ENCODE data around the gene RBFOX2.
A peak's percentile ranks its signal among the peaks of the same experiment; 100 is the strongest.
"Not testable (repeated sequence)": the region's sequence is repeated elsewhere in the genome, so short reads cannot be mapped to it uniquely, and the experiment has no call there.

The RBFOX2 gene

DNA sequence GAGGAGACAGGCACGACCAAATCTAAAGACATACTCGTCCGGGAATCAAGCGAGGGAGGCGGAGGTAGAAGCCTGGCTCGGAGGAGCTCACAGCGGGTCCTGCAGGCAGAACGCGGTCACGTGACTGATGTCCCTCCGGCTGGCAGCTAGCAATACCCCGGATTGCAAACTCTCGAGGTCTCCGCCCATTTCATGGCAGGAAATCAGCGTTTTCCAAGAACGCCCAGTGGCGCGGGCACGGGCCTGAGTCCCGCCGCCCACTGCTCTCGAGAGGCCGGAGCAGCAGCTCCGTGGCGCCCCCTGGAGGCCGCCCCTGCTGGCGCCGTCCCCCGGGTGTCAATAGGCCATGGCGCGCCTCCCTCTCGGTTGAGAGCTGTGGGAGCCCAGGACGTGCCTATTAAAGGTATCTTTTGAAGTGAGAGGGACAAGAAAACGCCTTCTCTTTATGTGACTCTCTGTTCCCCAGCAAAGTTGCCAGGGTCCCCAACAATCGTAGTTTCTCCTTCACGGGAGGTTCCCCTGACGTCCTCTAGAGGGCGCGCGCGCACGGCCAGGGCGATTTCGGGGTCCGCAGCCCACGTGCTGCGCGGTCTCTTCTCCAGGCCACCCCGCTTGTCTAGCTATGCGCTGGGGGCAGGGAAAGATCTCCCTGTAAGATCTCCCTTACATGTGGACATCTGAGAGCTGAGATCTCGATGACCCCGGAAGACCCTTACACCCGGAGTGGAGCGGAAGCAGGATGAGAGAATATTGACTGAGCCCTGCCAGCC is 37.3 kb upstream of the RBFOX2 start:
- Histone ChIP-seq H3K27ac (ENCODE audit: low read depth, low read length) (peak overlapping the region; percentile 67), H3K27me3 (ENCODE audit: control insufficient read depth in 1 of 2, insufficient read depth in 2 of 2, low read length in 2 of 2) (no peaks in the 10 kb centered on the region), H3K9me3 (ENCODE audit: control insufficient read depth in 1 of 2, low read length in 2 of 2) (no peaks in the 10 kb centered on the region), H3K9ac (ENCODE audit: low read depth in 1 of 2, low read length in 2 of 2) (peak overlapping the region; percentile 65 to 79), H3K36me3 (ENCODE audit: control insufficient read depth in 1 of 2, insufficient read depth in 2 of 2, low read length in 2 of 2) (no peaks in the 10 kb centered on the region), H3K4me3 (ENCODE audit: low read depth in 1 of 2, low read length in 2 of 2) (peak overlapping the region; percentile 66 to 82), H3K4me1 (ENCODE audit: control insufficient read depth in 1 of 2, insufficient read depth in 2 of 2, low read length in 2 of 2) (peaks cover 11 to 12% of the 10 kb centered on the region in 2 donors)

DNA sequence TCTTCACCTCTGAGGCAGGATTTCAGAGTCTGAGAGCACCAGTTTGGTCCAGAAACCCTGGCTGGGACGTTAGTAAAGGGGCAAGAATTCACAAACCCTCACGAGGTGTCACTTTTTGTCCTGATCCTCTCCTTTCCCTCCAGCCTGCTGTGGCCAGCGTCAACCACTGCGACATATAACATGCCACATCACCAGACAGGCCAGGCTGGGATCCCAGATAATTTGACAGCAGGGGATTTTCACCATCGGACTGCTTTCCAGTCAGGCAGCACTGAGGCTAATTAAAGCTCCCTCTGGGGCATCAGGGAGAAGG is 36.8 kb upstream of the RBFOX2 start:
- H3K4me3 ChIP-seq (ENCODE audit: low read depth in 1 of 2, low read length in 2 of 2): peak overlapping the region; percentile 66 to 82
- H3K27ac ChIP-seq (ENCODE audit: low read depth, low read length): peak overlapping the region; percentile 5
- H3K9me3 ChIP-seq (ENCODE audit: control insufficient read depth in 1 of 2, low read length in 2 of 2): no peaks in the 10 kb centered on the region
- peaks cover 11 to 12% of the 10 kb centered on the region in 2 donors for H3K4me1 ChIP-seq (ENCODE audit: control insufficient read depth in 1 of 2, insufficient read depth in 2 of 2, low read length in 2 of 2)
- no peaks in the 10 kb centered on the region for H3K36me3 ChIP-seq (ENCODE audit: control insufficient read depth in 1 of 2, insufficient read depth in 2 of 2, low read length in 2 of 2)
- peak overlapping the region; percentile 65 to 79 for H3K9ac ChIP-seq (ENCODE audit: low read depth in 1 of 2, low read length in 2 of 2)
- H3K27me3 ChIP-seq (ENCODE audit: control insufficient read depth in 1 of 2, insufficient read depth in 2 of 2, low read length in 2 of 2): no peaks in the 10 kb centered on the region

DNA sequence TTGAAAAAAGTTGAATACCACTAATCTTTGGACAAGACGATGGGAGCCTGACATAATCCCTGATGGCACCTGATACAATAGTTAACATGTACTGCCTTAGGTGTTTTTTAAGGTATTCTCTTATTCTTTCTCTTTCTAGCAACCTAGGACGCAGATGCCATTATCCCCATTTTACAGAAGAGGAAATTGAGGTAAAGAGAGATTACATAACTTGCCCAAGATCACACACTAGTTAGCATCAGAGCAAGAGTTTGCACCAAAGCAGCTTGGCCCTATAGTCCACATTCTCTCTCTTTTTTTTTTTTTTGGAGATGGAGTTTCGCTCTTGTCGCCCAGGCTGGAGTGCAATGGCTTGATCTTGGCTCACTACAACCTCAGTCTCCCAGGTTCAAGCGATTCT is 35.7 kb upstream of the RBFOX2 start:
- Histone ChIP-seq H3K4me3 (ENCODE audit: low read depth in 1 of 2, low read length in 2 of 2) (no peak overlapping the region), H3K36me3 (ENCODE audit: control insufficient read depth in 1 of 2, insufficient read depth in 2 of 2, low read length in 2 of 2) (no peaks in the 10 kb centered on the region), H3K27me3 (ENCODE audit: control insufficient read depth in 1 of 2, insufficient read depth in 2 of 2, low read length in 2 of 2) (no peaks in the 10 kb centered on the region), H3K27ac (ENCODE audit: low read depth, low read length) (no peak overlapping the region), H3K4me1 (ENCODE audit: control insufficient read depth in 1 of 2, insufficient read depth in 2 of 2, low read length in 2 of 2) (peaks cover 11 to 12% of the 10 kb centered on the region in 2 donors), H3K9ac (ENCODE audit: low read depth in 1 of 2, low read length in 2 of 2) (no peak overlapping the region), H3K9me3 (ENCODE audit: control insufficient read depth in 1 of 2, low read length in 2 of 2) (no peaks in the 10 kb centered on the region)

DNA sequence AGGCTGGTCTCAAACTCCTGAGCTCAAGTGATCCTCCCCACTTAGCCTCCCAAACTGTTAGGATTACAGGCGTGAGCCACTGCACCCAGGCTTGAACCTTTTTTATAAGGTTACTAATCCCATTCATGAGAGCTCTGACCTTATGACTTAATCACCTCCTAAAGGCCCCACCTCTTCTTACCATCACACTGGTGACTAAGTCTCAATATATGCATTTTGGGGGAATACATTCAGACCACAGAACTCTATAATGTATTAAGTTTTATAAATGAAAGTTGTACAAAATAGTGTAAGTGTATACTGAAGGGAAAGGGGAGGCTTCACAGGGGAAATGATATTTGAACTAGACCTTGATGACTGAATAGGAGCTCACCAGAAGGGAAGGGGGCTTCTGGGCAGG is 28.4 kb upstream of the RBFOX2 start:
- Histone ChIP-seq H3K4me3 (ENCODE audit: low read depth in 1 of 2, low read length in 2 of 2) (no peak overlapping the region), H3K9me3 (ENCODE audit: control insufficient read depth in 1 of 2, low read length in 2 of 2) (no peaks in the 10 kb centered on the region), H3K27me3 (ENCODE audit: control insufficient read depth in 1 of 2, insufficient read depth in 2 of 2, low read length in 2 of 2) (no peaks in the 10 kb centered on the region), H3K27ac (ENCODE audit: low read depth, low read length) (no peak overlapping the region), H3K4me1 (ENCODE audit: control insufficient read depth in 1 of 2, insufficient read depth in 2 of 2, low read length in 2 of 2) (no peaks in the 10 kb centered on the region), H3K36me3 (ENCODE audit: control insufficient read depth in 1 of 2, insufficient read depth in 2 of 2, low read length in 2 of 2) (no peaks in the 10 kb centered on the region), H3K9ac (ENCODE audit: low read depth in 1 of 2, low read length in 2 of 2) (no peak overlapping the region)

DNA sequence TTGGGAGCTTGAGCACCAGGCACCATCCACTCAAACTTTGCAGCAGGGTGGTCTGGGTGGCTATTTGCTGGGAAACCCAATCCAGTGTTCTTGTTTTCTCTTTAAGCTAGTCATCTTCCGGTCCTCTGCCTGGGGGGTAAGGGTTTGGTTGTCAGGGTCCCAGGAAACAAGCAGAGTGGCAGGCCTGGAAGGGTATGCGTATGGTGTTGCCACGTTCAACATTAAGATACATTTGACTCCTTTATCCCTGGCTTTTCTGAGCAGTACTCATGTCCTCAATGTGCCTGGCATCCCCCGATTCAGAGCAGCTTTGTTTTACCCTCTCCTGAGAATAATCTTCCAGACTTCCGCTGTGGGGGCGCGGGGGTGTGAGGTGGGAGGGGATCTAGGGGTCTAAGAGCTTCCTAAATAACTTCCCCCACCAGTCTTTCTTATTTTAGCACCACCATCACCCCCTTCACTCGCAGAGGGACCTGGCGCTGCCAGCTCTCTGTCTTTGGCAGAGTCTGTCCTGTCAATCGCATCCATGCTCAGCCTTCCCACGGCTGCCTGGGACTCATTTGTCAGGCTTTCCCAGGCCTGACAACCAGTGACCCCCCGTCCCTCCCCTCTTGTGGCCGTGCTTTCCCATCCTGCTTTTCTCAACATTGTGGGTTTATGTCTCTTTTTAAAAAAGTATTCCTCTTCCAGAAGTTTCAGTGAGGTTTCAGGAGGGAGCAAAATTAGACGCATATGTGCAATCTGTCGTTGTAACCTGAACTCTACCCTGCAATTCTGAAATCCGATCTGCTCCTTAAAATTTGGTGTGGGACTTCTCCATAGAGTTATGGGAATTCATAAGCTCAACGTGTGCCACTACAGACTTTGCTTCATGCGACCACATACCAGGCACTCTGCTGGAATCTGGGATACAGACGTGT is 27.0 kb upstream of the RBFOX2 start:
- Histone ChIP-seq H3K4me1 (ENCODE audit: control insufficient read depth in 1 of 2, insufficient read depth in 2 of 2, low read length in 2 of 2) (no peaks in the 10 kb centered on the region), H3K9me3 (ENCODE audit: control insufficient read depth in 1 of 2, low read length in 2 of 2) (no peaks in the 10 kb centered on the region), H3K4me3 (ENCODE audit: low read depth in 1 of 2, low read length in 2 of 2) (no peak overlapping the region), H3K9ac (ENCODE audit: low read depth in 1 of 2, low read length in 2 of 2) (no peak overlapping the region), H3K36me3 (ENCODE audit: control insufficient read depth in 1 of 2, insufficient read depth in 2 of 2, low read length in 2 of 2) (no peaks in the 10 kb centered on the region), H3K27ac (ENCODE audit: low read depth, low read length) (no peak overlapping the region), H3K27me3 (ENCODE audit: control insufficient read depth in 1 of 2, insufficient read depth in 2 of 2, low read length in 2 of 2) (no peaks in the 10 kb centered on the region)

DNA sequence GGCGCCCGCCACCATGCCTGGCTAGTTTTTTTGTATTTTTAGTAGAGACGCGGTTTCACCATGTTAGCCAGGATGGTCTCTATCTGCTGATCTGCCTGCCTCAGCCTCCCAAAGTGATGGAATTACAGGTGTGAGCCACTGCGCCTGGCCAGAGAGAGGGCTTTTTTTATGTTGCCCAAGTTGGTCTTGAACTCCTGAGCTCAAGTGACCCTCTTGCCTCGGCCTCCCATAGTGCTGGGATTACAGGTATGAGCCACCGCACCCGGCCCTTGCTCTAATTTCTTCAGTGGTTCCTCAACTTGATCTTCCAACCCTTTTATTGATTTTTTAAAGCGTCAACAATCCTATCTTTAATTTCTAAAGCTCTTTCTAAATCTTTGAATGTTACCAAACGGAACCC is 25.8 kb upstream of the RBFOX2 start:
- H3K36me3 ChIP-seq (ENCODE audit: control insufficient read depth in 1 of 2, insufficient read depth in 2 of 2, low read length in 2 of 2): not testable (repeated sequence)

DNA sequence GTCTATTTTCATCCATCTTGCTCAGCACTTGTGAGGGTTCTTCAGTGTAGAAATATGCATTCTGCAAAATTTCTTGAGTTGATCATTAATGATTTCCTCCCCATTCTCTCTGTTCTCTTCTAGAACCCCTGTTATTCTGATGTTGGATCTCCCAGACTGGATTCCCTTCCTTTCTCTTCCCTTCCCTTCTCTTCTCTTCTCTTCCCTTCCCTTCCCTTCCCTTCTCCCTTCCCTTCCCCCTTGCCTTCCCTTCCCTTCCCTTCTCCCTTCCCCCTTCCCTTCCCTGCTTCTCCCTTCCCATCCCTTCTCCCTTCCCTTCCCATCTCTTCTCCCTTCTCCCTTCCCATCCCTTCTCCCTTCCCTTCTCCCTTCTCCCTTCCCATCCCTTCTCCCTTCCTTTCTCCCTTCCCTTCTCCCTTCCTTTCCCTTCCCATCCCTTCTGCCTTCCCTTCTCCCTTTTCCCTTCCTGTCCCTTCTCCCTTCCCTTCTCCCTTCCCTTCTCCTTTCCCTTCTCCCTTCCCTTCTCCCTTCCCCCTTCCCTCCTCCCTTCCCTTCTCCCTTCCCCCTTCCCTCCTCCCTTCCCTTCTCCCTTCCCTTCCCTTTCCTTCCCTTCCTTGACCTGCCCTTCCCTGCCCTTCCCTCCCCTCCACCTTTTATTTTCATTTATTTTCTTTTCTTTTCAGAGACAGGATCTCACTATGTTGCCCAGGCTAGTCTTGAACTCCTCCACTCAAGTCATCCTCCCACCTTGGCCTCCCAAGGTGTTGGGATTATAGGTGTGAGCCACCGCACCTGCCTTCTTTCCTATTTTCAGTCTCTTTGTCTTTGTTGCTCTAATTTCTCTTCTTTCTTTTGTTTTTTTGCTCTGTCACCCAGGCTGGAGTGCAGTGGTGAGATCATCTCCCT is 24.9 kb upstream of the RBFOX2 start:
- Histone ChIP-seq H3K4me1 (ENCODE audit: control insufficient read depth in 1 of 2, insufficient read depth in 2 of 2, low read length in 2 of 2) (no peaks in the 10 kb centered on the region), H3K9ac (ENCODE audit: low read depth in 1 of 2, low read length in 2 of 2) (no peak overlapping the region), H3K27ac (ENCODE audit: low read depth, low read length) (no peak overlapping the region), H3K4me3 (ENCODE audit: low read depth in 1 of 2, low read length in 2 of 2) (no peak overlapping the region), H3K27me3 (ENCODE audit: control insufficient read depth in 1 of 2, insufficient read depth in 2 of 2, low read length in 2 of 2) (no peaks in the 10 kb centered on the region), H3K9me3 (ENCODE audit: control insufficient read depth in 1 of 2, low read length in 2 of 2) (no peaks in the 10 kb centered on the region), H3K36me3 (ENCODE audit: control insufficient read depth in 1 of 2, insufficient read depth in 2 of 2, low read length in 2 of 2) (no peaks in the 10 kb centered on the region)

More for the DNA sequence above, 25.8 kb upstream of the RBFOX2 start:
- not testable (repeated sequence) for H3K27ac ChIP-seq (ENCODE audit: low read depth, low read length); H3K9ac ChIP-seq (ENCODE audit: low read depth in 1 of 2, low read length in 2 of 2); H3K27me3 ChIP-seq (ENCODE audit: control insufficient read depth in 1 of 2, insufficient read depth in 2 of 2, low read length in 2 of 2); H3K4me1 ChIP-seq (ENCODE audit: control insufficient read depth in 1 of 2, insufficient read depth in 2 of 2, low read length in 2 of 2); H3K9me3 ChIP-seq (ENCODE audit: control insufficient read depth in 1 of 2, low read length in 2 of 2); H3K4me3 ChIP-seq (ENCODE audit: low read depth in 1 of 2, low read length in 2 of 2)

DNA sequence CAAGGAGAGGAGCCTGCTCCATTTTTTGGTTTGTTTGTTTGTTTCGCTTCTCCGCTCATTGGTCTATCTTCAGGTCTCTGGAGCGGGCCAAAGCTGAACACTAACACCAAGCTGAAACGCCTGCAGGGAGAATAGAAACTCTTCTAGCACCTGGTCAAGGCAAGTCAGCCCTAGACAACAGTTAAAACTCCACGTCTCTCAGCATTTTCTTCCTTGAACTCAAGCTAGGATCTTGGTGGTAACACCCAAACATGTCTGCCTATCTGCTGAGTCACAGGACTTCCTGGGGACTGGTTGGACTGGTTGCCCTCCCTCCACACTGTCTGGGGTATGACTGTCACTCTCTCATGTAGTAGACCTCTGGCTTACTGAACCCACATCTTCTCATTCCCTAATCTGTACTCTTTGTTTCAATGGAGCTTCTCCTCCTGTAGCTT is 23.9 kb upstream of the RBFOX2 start:
- Histone ChIP-seq H3K4me3 (ENCODE audit: low read depth in 1 of 2, low read length in 2 of 2) (no peak overlapping the region), H3K27ac (ENCODE audit: low read depth, low read length) (no peak overlapping the region), H3K9ac (ENCODE audit: low read depth in 1 of 2, low read length in 2 of 2) (no peak overlapping the region), H3K4me1 (ENCODE audit: control insufficient read depth in 1 of 2, insufficient read depth in 2 of 2, low read length in 2 of 2) (no peaks in the 10 kb centered on the region), H3K36me3 (ENCODE audit: control insufficient read depth in 1 of 2, insufficient read depth in 2 of 2, low read length in 2 of 2) (no peaks in the 10 kb centered on the region), H3K27me3 (ENCODE audit: control insufficient read depth in 1 of 2, insufficient read depth in 2 of 2, low read length in 2 of 2) (no peaks in the 10 kb centered on the region), H3K9me3 (ENCODE audit: control insufficient read depth in 1 of 2, low read length in 2 of 2) (no peaks in the 10 kb centered on the region)

DNA sequence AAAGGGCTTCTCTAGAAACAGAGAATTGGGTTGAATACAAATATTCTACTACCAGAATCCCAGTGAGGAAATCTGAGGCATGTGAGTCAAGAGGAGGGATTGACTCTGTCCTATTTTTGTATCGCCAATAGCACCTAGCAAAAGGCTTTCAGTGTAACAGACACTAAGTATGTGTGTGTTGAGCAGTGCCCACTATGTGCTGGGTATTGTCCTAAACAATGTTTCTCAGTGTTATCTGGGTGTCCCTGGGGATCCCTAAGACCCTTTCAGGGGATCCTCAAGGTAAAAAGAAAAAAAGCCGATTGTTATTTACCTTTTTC is 21.0 kb upstream of the RBFOX2 start:
- H3K9ac ChIP-seq (ENCODE audit: low read depth in 1 of 2, low read length in 2 of 2): no peak overlapping the region
- H3K9me3 ChIP-seq (ENCODE audit: control insufficient read depth in 1 of 2, low read length in 2 of 2): no peaks in the 10 kb centered on the region
- no peaks in the 10 kb centered on the region for H3K4me1 ChIP-seq (ENCODE audit: control insufficient read depth in 1 of 2, insufficient read depth in 2 of 2, low read length in 2 of 2)
- H3K4me3 ChIP-seq (ENCODE audit: low read depth in 1 of 2, low read length in 2 of 2): no peak overlapping the region
- no peaks in the 10 kb centered on the region for H3K36me3 ChIP-seq (ENCODE audit: control insufficient read depth in 1 of 2, insufficient read depth in 2 of 2, low read length in 2 of 2)
- no peak overlapping the region for H3K27ac ChIP-seq (ENCODE audit: low read depth, low read length)
- H3K27me3 ChIP-seq (ENCODE audit: control insufficient read depth in 1 of 2, insufficient read depth in 2 of 2, low read length in 2 of 2): no peaks in the 10 kb centered on the region

All from duodenal mucosa (tissue), 2 donors.